Limb (tissue), 2 donors: ENCODE data around the gene CCDC86.
"Not testable (repeated sequence)": the region's sequence is repeated elsewhere in the genome, so short reads cannot be mapped to it uniquely, and the experiment has no call there.

ENCODE experiments used
- DNase-seq, 2 donors: peaks; one replicate each; pipeline ENCODE4 v3.0.0-alpha.2; 2016; ENCODE audit errors: extremely low spot score in 2 of 2

The CCDC86 gene, protein sequence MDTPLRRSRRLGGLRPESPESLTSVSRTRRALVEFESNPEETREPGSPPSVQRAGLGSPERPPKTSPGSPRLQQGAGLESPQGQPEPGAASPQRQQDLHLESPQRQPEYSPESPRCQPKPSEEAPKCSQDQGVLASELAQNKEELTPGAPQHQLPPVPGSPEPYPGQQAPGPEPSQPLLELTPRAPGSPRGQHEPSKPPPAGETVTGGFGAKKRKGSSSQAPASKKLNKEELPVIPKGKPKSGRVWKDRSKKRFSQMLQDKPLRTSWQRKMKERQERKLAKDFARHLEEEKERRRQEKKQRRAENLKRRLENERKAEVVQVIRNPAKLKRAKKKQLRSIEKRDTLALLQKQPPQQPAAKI

DNA sequence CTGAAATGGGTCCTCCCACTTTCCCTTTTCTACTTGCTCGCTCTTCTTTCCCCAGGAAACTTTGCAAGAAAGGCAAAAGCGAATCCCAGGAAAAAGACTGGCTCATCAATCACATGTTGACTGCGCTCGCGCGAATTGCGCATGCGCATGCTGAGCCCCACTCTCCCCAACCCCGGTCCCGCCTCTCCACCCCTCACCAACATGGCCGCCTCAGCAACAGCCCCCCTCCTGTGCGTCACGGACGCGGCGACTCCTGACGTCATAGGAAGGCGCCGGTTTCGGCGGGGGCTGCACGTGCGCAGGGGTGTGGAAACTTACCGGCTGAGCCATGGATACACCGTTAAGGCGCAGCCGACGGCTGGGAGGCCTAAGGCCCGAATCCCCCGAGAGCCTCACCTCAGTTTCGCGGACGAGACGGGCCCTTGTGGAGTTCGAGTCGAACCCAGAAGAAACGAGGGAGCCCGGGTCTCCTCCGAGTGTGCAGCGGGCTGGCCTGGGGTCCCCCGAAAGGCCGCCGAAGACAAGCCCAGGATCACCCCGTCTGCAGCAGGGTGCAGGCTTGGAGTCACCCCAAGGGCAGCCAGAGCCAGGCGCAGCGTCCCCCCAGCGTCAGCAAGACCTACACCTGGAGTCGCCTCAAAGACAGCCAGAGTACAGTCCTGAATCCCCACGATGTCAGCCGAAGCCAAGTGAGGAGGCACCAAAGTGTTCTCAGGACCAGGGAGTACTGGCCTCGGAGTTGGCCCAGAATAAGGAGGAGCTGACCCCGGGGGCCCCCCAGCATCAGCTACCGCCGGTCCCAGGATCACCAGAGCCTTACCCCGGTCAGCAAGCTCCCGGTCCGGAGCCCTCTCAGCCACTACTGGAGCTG lies at the start of gene CCDC86:
TSS of gene CCDC86 (plus strand) at position 317 of the 871 bp plus-strand sequence. CDS start at position 329, 12 bp downstream.
- DNase-seq: peak; percentile 96 to 99

GRCh38 chr11:60792521-60792920 lies 49.4 kb upstream of the CCDC86 start:
- DNase-seq: no peak

GRCh38 chr11:60795291-60795690 lies 46.6 kb upstream of the CCDC86 start:
- DNase-seq: no peak

DNA sequence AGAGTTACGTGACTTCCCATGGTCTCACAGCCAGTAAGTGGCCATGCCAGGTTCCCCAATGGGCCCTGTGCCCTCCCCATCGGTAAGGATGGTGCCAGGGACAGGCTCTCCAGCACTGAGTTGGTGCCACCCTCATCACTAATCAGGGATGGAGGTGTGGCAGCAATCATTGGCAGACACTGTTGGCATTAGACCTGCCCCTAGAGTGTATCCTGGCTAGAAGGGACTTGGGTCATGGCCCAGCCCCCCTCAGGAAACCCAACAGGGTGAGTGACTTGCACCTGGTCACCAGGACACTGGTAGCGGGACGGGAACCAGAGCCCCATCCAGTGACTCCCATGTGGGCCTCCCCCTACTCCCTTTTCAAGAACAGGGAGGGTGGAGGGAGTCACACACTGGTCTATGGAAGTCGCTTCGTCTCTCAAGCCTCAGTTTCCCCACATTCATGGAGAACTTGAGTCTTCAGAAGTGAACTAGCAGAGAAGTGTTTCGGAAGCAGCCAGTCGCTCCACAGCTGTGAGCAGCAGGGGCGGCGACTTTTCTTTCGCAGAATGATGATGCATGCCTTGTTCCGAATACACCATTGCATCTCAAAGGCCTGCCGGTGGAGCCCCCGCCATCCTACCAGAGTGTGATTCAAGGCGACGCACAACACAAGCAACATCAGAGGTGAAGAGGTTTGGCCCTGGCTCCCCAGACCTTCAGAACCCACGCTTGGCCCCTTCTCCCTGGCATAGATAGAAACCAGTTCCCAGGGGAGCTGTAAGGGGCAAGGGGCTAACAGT lies 43.9 kb upstream of the CCDC86 start:
- no peak for DNase-seq

DNA sequence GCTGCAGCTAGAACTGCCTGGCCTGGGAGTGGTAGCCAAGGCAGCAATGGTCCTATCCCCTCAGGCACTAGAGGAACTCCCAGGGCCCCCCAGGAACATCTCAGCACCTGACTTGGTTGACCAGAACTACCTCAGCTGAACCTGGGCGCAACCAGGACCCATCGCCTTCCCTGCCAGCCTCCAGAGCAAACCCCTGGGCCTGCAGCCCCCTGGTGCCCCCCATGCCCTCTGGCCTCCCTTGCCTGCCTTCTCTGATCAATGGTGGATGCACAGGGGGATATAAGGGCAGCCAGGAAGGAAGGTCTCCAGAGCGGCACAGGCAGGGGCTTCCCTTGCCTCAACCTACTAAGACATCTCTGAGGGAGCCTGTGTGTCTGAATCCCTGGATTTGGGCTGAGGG lies 43.3 kb upstream of the CCDC86 start:
- no peak for DNase-seq

- no peak for DNase-seq
Measured at GRCh38 chr11:60801194-60801593, 40.7 kb upstream of the CCDC86 start.

GRCh38 chr11:60803273-60803936 lies 38.5 kb upstream of the CCDC86 start:
- DNase-seq: no peak

- no peak for DNase-seq
Measured at GRCh38 chr11:60809249-60809648, 32.7 kb upstream of the CCDC86 start.

DNA sequence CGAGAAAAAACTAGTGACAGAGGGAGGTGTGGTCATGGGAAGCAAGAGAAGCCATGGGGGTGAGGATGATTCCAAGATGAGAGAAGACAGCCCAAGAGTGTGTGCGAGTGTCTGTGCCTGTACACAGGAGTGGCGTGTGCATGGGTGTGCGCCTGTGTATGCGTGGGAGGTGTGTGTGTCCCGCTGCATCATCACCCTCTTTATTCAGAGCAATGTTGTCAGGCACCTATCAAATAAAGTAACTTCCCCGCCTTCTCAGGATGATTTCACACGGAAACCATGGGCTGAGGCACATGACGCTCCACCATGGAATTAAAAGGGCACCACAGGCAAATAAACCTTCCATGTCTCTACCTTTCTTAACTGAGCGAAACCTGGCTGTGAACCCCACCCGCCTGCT lies 32.2 kb upstream of the CCDC86 start:
- DNase-seq: no peak

GRCh38 chr11:60810151-60810550 lies 31.8 kb upstream of the CCDC86 start:
- no peak for DNase-seq

GRCh38 chr11:60810569-60810968 lies 31.3 kb upstream of the CCDC86 start:
- DNase-seq: no peak

- no peak for DNase-seq
Measured at GRCh38 chr11:60813324-60813723, 28.6 kb upstream of the CCDC86 start.

DNA sequence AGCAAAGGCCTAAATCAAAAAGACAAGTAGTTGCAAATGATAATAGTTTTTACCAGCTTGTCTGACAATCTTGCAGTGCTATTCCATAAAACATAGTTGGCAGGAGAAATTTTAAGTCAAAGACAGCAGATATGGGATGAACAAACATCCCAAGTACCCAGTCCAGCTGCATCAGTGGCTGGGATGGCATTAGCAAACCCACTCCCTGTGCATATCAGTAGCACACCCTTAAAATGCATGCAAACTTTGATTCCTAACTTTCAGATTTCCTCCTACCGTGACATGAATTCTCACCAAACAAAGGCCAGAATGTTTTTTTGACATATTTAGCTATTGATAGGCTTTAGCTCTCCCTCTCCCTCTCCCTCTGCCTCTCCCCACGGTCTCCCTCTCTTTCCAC lies 27.8 kb upstream of the CCDC86 start:
- DNase-seq: no peak

DNA sequence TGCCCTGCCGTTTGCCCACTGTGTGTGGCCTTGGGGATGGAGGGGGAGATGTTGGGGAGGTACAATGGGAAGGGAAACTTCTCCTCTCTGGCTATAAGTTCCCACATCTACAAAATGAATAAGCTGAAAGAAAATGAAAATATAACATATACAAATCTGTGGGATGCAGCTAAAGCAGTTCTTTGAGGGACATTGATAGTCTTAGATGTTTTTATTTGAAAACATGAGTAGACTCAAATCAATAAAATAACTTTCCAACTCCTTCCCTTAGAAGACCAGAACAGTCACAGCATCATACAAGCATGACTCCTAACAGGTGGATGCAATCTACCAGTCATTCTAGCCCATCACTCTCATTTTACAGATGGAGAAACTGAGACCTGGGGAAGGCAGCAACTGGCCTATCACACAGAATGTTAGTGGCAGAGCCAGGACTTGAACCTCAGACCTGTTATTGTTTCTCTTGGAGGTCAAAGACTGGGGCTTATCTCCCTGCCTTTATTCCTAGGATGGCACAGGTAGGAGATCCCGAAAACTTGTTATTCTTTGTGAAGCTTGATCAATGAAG lies 25.2 kb upstream of the CCDC86 start:
- DNase-seq: no peak

DNA sequence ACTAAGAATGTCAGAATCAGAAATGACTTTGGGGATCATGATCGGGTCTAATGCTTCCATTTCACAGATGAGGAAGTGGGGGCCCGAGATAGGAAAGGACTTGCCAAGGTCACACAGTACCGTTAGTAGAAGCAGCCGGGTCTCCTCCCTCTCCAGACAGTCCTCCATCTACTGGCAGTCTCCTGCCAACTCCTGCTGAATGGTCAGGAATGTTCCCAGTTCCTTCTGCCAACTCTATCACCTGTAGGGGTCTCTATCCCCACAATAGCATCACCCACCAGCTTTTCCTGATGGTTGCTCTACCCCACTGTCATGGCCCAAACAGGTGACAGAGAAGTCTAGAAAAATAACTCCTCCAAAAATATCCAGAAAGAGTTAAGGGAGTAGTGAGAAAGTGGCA lies 23.9 kb upstream of the CCDC86 start:
- no peak for DNase-seq

GRCh38 chr11:60821827-60822599 lies 19.9 kb upstream of the CCDC86 start:
- no peak for DNase-seq

DNA sequence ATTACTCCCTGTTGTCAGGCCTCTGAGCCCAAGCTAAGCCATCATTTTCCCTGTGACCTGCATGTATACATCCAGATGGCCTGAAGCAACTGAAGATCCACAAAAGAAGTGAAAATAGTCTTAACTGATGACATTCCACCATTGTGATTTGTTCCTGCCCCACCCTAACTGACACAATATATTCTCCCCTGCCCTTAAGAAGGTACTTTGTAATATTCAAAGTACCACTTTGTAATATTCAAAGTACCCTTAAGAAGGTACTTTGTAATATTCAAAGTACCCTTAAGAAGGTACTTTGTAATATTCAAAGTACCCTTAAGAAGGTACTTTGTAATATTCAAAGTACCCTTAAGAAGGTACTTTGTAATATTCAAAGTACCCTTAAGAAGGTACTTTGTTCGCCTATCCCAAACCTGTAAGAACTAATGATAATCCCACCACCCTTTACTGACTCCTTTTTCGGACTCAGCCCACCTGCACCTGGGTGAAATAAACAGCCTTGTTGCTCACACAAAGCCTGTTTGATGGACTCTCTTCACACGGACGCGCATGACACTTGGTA lies 18.1 kb upstream of the CCDC86 start:
- DNase-seq: not testable (repeated sequence)

DNA sequence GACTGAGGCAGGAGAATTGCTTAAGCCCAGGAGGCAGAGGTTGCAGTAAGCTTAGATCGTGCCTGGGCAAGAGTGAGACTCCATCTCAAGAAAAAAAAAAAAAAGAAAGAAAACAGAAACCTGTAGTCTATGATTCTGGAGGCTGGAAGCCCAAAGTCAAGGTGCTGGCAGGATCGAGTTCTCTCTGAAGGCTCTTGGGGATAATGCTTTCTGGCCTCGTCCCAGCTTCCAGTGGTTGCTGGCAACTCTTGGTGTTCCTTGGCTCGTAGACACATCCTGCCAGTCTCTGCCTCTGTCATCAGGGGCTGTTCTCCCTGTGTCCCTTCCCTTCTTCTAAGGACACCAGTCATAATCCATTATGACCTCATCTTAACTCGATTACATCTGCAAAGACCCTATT lies 16.8 kb upstream of the CCDC86 start:
- no peak for DNase-seq

- no peak for DNase-seq
Measured at GRCh38 chr11:60825790-60826189, 16.1 kb upstream of the CCDC86 start.
